Activated T-cell treated with anti-CD3 and anti-CD28 coated beads, Interleukin-2, amount 50 U/mL, for 72 hours (primary cell): ENCODE results near the gene ABL1. TPM values are rescaled to one million over a fixed set of nuclear protein-coding genes. Genes with fewer than 3 reads are reported as not detected.

Experiments
- ATAC-seq, 2 donors: fragments of 150-1000 bp; cut with Tn5 transposase; replicated peaks in 1 of 2; 2 replicates each; pipeline ENCODE4 v1.10.0; 2021; ENCODE audit warnings: moderate library complexity in 2 of 2, mild to moderate bottlenecking in 1 of 2
- DNase-seq, 2 donors: peaks; one replicate each; pipeline ENCODE4 v3.0.0; 2021 to 2022; ENCODE audit warnings: mixed read lengths in 1 of 2
- H3K27ac Mint-ChIP-seq: one replicate; pipeline ENCODE4 v1.8.0; 2022; ENCODE audit warnings: mild to moderate bottlenecking, moderate library complexity, mixed read lengths
- H3K27me3 Mint-ChIP-seq: one replicate; pipeline ENCODE4 v1.8.0; 2022; ENCODE audit warnings: low read depth, mixed read lengths
- H3K36me3 Mint-ChIP-seq, 2 donors: one replicate each; pipeline ENCODE4 v1.8.0; 2022; ENCODE audit warnings: mixed read lengths in 2 of 2, mild to moderate bottlenecking in 1 of 2; ENCODE audit not compliant: insufficient read depth in 2 of 2
- H3K4me1 Mint-ChIP-seq: one replicate; pipeline ENCODE4 v1.8.0; 2022; ENCODE audit warnings: low read depth, mixed read lengths
- H3K4me3 Mint-ChIP-seq, 2 donors: one replicate each; pipeline ENCODE4 v1.8.0; 2022; ENCODE audit warnings: mild to moderate bottlenecking in 2 of 2, mixed read lengths in 2 of 2, moderate library complexity in 2 of 2
- H3K9me3 Mint-ChIP-seq, 2 donors: one replicate each; pipeline ENCODE4 v1.8.0; 2022; ENCODE audit warnings: mixed read lengths in 2 of 2
- total RNA-seq, 2 donors: library from RNA; stranded (reverse); gene quantifications; one replicate each; pipeline ENCODE4 v1.2.3, GENCODE V29; 2022

ABL1 gene
- total RNA-seq, 2 donors from 2014 or later = 36.5 to 39.9 TPM

DNA sequence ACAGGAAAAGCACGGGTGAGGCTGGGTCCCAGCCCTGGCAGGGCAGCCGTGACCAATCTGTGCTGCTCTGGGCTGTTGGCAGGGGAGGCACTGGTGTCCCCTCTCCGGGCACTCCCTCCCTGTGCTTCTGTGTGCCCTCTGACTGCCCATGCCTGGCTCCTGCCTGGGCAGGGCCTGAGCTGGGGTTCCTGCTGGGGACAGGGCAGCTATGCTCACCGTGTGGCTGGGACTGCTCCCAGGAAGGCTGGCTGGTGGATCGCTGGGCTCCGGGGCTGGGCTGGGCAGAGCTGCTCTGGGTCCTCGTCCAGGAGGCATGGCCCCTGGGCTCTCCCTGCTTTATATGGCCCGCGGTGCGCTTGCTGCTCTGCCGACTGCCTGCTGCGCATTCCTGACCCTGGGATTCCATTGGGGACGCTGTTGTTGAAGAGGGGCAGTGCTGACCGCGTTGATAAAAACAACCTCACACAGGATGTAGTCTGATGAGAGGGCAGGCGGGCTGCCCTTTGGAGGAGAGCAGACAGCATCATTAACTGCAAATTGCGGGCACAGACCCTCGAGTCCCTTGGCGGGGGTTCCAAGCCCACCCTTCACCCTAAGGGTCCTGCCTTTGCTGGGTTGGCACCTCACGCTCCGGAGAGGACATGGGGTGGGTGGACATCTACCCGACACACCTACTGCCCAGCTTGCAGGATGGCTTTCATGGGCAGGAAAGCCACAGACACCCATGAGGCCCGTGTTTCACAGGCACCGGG lies 60.6 kb downstream of the ABL1 start:
- DNase-seq (no peak), ATAC-seq (no peak)
- Mint-ChIP-seq H3K27me3 (no peaks in the 10 kb centered on the region), H3K9me3 (no peaks in the 10 kb centered on the region), H3K4me3 (no peak overlapping the region), H3K36me3 (no peaks in the 10 kb centered on the region), H3K4me1 (no peaks in the 10 kb centered on the region), H3K27ac (no peak overlapping the region)

GRCh38 chr9:130896233-130897014 lies 61.4 kb downstream of the ABL1 start, which contains the start of gene QRFP:
Gene QRFP, minus strand, starts transcription at chr9:130896812. Its CDS starts 2,974 bp downstream, at chr9:130893838.
- ATAC-seq (no peak), DNase-seq (no peak)
- Mint-ChIP-seq H3K36me3 (no peaks in the 10 kb centered on the region), H3K9me3 (no peaks in the 10 kb centered on the region), H3K27ac (no peak within 1 kb of the TSS), H3K27me3 (no peaks in the 10 kb centered on the region), H3K4me3 (no peak within 1 kb of the TSS), H3K4me1 (no peaks in the 10 kb centered on the region)

GRCh38 chr9:130897105-130897751 lies 62.2 kb downstream of the ABL1 start:
- DNase-seq (no peak), ATAC-seq (no peak)
- H3K4me3 Mint-ChIP-seq = no peak overlapping the region
- no peaks in the 10 kb centered on the region for H3K36me3 Mint-ChIP-seq
- H3K27ac Mint-ChIP-seq = no peak overlapping the region
- H3K9me3 Mint-ChIP-seq = no peaks in the 10 kb centered on the region
- no peaks in the 10 kb centered on the region for H3K27me3 Mint-ChIP-seq
- H3K4me1 Mint-ChIP-seq = no peaks in the 10 kb centered on the region

- Mint-ChIP-seq H3K9me3 (no peaks in the 10 kb centered on the region), H3K4me3 (no peak overlapping the region), H3K36me3 (no peaks in the 10 kb centered on the region), H3K4me1 (no peaks in the 10 kb centered on the region), H3K27ac (no peak overlapping the region), H3K27me3 (no peaks in the 10 kb centered on the region)
- no peak for DNase-seq
- ATAC-seq = no peak
Measured at GRCh38 chr9:130897848-130898551, 62.9 kb downstream of the ABL1 start.

DNA sequence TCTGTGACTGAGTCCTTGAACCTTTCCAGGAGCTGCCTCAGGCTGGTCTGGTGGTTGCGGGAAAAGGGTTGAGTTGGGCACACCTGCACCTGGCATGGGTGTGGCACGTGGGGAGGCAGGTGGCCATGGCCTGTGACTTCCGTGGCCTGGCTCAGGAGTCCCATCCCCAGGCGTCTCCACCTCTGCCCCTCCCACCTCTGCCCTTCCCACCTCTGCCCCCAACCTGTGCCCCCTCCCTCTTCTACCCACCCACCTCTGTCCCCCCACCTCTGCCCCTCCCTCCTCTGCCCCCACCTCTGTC lies 63.4 kb downstream of the ABL1 start:
- ATAC-seq (no peak), DNase-seq (no peak)
- no peak overlapping the region for H3K27ac Mint-ChIP-seq
- H3K4me1 Mint-ChIP-seq = no peaks in the 10 kb centered on the region
- H3K9me3 Mint-ChIP-seq = no peaks in the 10 kb centered on the region
- no peak overlapping the region for H3K4me3 Mint-ChIP-seq
- H3K27me3 Mint-ChIP-seq = no peaks in the 10 kb centered on the region
- no peaks in the 10 kb centered on the region for H3K36me3 Mint-ChIP-seq

GRCh38 chr9:130899051-130899748 lies 64.1 kb downstream of the ABL1 start:
- no peak overlapping the region for H3K27ac Mint-ChIP-seq
- ATAC-seq = no peak
- H3K4me1 Mint-ChIP-seq = no peaks in the 10 kb centered on the region
- no peak overlapping the region for H3K4me3 Mint-ChIP-seq
- DNase-seq = no peak
- no peaks in the 10 kb centered on the region for H3K27me3 Mint-ChIP-seq
- H3K9me3 Mint-ChIP-seq = no peaks in the 10 kb centered on the region
- no peaks in the 10 kb centered on the region for H3K36me3 Mint-ChIP-seq

DNA sequence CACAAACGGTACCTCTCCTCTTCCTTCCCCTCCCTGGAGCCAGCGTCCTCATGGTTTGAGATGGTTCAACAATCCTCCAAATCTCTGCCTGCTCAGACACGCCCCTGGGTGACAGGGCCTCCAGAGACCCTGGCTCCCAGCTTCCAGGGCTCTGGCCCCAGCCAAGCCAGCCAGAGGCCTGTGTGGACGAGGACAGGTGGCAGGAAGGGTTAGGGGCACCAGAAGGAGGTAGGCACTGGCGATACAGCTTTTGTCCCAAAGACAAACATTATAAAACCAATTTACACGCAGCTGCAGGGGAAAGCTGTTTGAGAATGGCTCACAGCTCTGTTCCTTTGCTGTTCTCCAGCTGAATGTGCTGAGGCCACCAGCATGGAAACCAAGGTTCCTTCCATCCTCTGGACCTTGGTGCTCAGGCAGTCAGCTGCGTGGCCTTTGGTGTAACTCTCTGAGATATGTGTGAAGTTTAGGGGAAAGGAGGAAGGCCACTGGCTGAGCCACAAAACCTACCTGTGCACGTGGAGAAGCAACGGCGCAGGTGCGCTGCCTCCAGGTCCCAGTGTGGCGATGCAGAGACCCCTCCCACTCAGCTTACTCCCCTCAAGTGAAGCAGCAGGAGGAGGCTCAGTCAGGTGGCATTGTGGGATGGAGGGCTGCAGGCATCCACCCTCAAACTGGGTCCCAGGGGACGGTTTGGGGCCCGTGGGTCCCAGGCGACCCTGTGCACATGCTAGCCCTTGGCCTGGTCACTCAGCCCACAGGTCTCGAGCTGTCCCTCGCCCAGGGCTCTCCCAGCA lies 65.8 kb downstream of the ABL1 start:
- DNase-seq (no peak), ATAC-seq (no peak)
- Mint-ChIP-seq H3K9me3 (no peaks in the 10 kb centered on the region), H3K27me3 (no peaks in the 10 kb centered on the region), H3K4me3 (no peak overlapping the region), H3K4me1 (no peaks in the 10 kb centered on the region), H3K27ac (no peak overlapping the region), H3K36me3 (no peaks in the 10 kb centered on the region)

GRCh38 chr9:130901498-130902203 lies 66.6 kb downstream of the ABL1 start:
- no peaks in the 10 kb centered on the region for H3K9me3 Mint-ChIP-seq
- no peak overlapping the region for H3K4me3 Mint-ChIP-seq
- no peak for ATAC-seq
- H3K27ac Mint-ChIP-seq = no peak overlapping the region
- no peaks in the 10 kb centered on the region for H3K36me3 Mint-ChIP-seq
- H3K4me1 Mint-ChIP-seq = no peaks in the 10 kb centered on the region
- H3K27me3 Mint-ChIP-seq = no peaks in the 10 kb centered on the region
- no peak for DNase-seq

DNA sequence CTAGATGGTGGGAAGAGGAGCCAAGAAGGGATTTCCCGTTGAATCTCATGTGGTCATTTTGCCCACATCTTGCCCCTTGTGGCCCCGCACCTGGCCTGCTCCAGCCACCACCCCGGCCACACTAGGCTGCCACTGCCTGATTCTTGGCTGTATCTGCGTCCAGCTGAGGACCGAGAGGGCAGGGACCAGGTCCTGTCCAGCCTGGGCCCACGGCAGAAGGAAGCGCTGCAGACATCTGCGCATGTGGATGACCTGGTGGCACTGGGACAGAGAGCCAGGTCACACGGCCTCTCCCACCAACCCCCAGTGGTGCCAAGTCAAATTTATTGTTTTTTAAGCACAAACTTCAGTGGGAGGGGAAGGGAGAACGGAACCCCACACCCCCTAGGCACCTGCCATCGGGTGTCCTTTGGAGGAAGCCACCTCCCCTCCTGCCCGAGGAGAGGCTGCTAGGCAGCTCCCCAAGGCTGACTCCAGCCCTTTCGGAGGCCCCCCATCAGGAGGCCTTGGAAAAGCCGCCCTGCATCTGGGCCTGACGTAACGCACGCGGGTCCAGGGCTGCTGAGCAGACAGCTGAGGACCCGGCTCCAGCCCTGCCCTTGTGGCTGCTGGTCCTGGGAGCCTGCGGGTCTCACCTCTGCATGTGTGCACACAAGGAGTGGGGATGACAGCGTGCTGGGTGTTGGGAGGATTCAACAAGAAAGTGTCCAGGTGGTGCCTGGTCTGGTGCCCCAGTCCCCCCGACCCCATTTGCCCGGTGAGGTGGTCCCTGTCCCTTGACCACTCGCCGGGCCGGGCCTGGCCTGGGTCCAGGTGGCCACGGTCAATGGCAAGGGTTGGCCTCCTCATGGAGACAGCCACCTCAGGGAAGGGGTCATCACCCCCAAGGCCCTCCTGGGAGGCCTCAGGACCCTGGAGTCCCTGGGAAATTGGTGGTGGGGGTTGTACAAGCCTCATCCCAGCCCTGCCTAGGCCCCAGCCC lies 67.4 kb downstream of the ABL1 start:
- no peak overlapping the region for H3K27ac Mint-ChIP-seq
- no peak for DNase-seq
- ATAC-seq = no peak
- no peaks in the 10 kb centered on the region for H3K36me3 Mint-ChIP-seq
- H3K4me1 Mint-ChIP-seq = no peaks in the 10 kb centered on the region
- H3K9me3 Mint-ChIP-seq = no peaks in the 10 kb centered on the region
- no peaks in the 10 kb centered on the region for H3K27me3 Mint-ChIP-seq
- H3K4me3 Mint-ChIP-seq = no peak overlapping the region

DNA sequence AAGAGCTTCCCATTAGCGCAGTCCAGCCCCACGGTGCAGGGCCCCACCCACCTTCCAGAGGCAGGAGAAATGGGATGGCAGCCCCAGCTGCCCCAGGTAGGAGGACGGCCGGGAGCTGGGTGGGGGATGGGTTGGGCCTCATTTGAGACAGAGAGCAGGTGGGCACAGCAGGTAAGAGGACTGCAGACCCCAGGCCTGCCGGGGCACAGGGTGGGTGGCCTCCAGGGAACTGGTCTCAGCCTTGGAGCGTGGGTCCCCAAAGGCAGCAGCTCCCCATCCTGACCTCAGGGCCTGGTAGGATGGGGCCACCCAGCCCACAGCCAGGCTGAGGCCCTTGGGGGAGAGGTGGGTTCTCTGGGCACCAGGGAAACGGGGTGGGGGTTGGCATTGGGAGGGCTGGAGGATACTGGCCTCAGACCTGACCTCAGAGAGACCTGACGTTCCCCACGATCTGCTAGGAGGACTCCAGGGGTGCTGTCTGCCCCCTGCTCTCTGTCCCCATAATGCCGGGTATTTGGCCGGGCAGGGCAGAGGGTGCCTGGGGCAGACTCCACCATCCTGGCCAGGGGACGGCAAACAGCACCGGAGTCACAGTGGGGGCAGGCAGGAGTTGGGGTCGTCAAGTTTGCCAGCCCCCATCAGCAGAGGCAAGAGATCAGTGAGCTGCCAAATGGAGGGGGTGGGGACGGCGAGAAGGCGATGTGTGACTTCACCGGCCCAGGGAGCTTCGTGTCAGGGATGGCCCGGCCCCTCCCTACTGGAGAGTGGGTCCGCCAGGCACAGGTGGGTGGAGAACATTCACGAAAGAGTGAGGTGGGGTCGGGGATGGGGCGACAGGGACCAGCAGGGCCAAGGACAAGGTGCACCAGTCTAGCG lies 68.4 kb downstream of the ABL1 start:
- H3K4me1 Mint-ChIP-seq = no peaks in the 10 kb centered on the region
- no peak for DNase-seq
- H3K27ac Mint-ChIP-seq = no peak overlapping the region
- no peaks in the 10 kb centered on the region for H3K27me3 Mint-ChIP-seq
- H3K9me3 Mint-ChIP-seq = no peaks in the 10 kb centered on the region
- ATAC-seq = peak in 1 of 2 donors; percentile 6
- no peaks in the 10 kb centered on the region for H3K36me3 Mint-ChIP-seq
- no peak overlapping the region for H3K4me3 Mint-ChIP-seq
